Fibroblast of mammary gland (primary cell): ENCODE data around the gene RIPOR3.
"Not testable (repeated sequence)": the region's sequence is repeated elsewhere in the genome, so short reads cannot be mapped to it uniquely, and the experiment has no call there.

Experiments
- DNase-seq: peaks from one replicate; pipeline ENCODE4 v3.0.0-alpha.2; 2010; ENCODE audit warnings: low read depth
- H3K4me3 ChIP-seq: 2 replicates; pipeline ENCODE4 v1.5.1; 2011; ENCODE audit warnings: low read depth, mild to moderate bottlenecking, low read length, moderate library complexity; ENCODE audit not compliant: control insufficient read depth
- CTCF ChIP-seq: conservative IDR thresholded peaks from 2 replicates; pipeline ENCODE4 v1.5.1; 2011; ENCODE audit warnings: low read depth, low read length, inconsistent platforms; ENCODE audit not compliant: control insufficient read depth, insufficient read depth

Gene RIPOR3

DNA sequence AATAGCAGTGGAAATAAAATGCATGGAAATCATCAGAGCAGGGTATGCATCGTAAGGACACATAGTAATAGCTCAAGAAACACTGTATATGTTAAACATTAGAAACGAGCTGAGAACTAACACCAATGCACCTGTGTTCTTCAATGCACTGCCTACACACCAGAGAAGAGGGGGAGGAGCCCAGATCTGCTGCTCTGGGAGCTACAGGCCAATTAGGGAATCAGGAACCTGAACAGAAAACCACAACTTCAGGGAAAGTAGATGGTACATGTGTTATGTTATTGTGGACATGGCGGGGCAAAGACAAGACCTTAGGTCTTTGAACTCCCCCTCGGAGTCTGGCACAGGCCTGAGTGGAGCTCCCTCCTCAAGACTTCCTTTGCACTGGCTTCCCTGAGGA is 39.7 kb downstream of the RIPOR3 start:
- DNase-seq, result no peak
- no peak overlapping the region for H3K4me3 ChIP-seq
- no peak for TF ChIP-seq CTCF

- no peak overlapping the region for H3K4me3 ChIP-seq
- DNase-seq, result no peak
- TF ChIP-seq CTCF, result no peak
Observed at GRCh38 chr20:50649590-50649989, 41.8 kb downstream of the RIPOR3 start.

DNA sequence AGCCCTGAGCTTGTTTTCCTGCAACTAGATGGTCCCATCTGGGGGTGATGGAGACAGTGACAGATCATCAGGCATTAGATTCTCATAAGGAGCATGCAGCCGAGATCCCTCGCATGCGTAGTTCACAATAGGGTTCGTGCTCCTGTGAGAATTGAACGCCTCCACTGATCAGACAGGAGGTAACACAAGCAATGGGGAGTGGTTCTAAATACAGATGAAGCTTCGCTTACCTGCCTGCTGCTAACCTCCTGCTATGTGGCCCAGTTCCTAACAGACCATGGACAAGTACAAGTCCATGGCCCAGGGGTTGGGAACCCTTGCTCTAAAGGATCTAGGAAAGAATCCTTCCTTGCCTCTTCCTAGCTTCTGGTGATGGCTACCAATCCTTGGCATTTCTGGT is 42.7 kb downstream of the RIPOR3 start:
- DNase-seq, result no peak
- H3K4me3 ChIP-seq, result no peak overlapping the region

DNA sequence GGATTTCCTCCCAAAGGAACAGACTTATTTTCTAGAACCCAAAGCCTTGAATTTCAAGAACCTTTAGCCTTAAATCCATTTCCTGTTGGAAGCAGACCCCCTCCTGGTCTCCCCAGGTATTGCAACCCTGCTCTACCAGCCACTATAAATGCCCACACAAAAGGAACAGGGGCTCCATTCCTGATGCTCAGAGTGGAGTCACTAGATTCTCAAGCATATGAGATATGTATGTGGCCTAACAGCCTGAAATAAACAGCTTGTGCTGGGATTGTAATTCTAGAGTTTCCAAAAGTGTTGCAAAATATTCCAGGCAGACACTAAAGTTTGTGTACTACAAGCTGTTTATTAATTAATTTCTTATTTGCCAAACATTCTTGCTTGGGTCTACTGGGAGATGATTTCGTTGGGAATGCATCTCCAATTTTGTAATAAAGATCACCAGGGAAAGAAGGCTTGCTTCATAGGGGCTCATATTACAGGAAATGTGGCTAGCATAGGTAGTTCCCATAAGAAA is 44.8 kb downstream of the RIPOR3 start:
- peak; percentile 49 for TF ChIP-seq CTCF
- DNase-seq, result peak; percentile 92
- no peak overlapping the region for H3K4me3 ChIP-seq

More for the DNA sequence above, 42.7 kb downstream of the RIPOR3 start:
- TF ChIP-seq CTCF, result no peak

GRCh38 chr20:50645253-50646068 is 45.9 kb downstream of the RIPOR3 start:
- no peak for TF ChIP-seq CTCF
- DNase-seq, result peak; percentile 97
- no peak overlapping the region for H3K4me3 ChIP-seq

GRCh38 chr20:50642288-50642803 is 49.0 kb downstream of the RIPOR3 start:
- no peak for TF ChIP-seq CTCF
- DNase-seq, result no peak
- no peak overlapping the region for H3K4me3 ChIP-seq

DNA sequence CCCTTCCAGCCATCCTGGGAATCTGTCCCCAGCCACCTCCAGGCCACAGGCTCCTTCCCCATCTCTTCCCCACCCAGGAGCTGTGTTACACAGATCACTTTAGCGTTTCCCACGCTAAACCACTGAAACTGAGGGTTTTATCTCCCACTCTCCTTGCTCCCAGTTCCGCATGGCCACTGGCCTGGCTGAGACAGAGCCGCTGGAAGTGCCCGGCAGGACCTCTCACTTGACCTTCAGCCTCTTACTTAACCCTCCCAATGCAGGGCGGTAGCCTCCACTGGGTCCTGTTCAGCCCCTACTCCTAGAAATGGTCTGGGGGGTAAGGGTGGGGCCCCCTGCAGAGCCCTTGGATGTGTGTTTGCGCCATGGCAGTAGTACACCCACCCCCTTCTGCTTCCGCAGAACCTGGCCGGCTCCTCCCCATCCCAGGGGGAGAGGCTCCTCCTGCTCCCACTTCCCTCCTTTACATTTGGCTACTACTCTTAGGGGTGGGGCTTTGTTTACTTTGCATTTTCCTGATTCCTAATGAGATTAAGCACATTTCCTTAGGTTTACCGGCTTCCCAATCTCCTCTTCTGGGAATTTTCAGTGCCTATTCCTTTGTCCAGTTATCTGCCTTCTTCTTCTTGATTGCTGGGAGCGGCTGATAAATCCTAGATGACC is 49.6 kb downstream of the RIPOR3 start:
- H3K4me3 ChIP-seq, DNase-seq: not testable (repeated sequence)

- not testable (repeated sequence) for H3K4me3 ChIP-seq, DNase-seq
Observed at GRCh38 chr20:50639971-50640711, 51.2 kb downstream of the RIPOR3 start.

DNA sequence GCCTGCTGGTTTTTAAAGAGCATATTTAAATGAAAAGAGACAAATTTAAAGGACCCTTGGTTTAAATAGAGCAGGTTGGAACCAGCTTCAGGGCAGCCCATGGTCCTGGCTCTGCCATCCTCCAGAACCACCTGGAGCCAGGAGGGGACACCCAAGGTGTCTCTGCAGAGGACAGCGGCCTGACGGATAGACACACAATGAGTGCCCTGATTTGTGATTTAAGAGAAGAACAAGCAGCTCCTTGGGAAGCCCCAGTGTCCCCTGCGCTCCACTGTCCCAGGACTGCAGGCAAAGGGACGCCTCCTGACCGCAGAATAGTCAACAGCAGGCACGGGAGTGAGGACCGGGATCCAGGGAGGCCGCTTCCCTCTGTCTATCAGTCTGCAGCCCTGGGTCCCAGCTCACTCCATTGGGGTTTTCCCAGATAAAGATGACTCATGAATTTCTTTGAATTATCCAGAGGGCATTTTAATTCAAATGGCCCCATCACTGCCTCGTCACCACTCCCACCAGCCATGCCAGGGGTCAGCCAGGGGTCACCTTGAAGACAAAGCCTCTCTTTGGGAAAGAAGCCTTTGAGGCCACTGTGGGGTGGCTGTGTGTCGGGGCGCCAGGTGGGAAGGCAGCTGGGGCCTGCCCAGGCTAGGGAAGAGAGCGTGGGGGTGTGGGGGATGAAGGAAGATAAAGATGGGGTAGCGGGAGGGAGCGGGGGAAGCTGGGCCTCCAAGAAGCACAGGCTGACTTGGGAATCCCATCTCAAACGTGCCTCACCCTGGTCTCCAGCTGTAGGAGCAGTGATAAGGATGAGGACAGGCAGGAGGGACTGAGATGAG is 53.1 kb downstream of the RIPOR3 start:
- H3K4me3 ChIP-seq, result not testable (repeated sequence)

More for the DNA sequence above, 53.1 kb downstream of the RIPOR3 start:
- peak; percentile 78 for DNase-seq
